ENCODE data around the gene SMIM11.
"Not testable (repeated sequence)": the region's sequence is repeated elsewhere in the genome, so short reads cannot be mapped to it uniquely, and the experiment has no call there.

SMIM11 gene

GRCh38 chr21:34423805-34424204 is 48.5 kb downstream of the SMIM11 start, which contains the start of gene SMIM34:
Gene SMIM34, minus strand, starts transcription at chr21:34423951. Its CDS starts 112 bp downstream, at chr21:34423839.
- DNase-seq, result not testable (repeated sequence)

GRCh38 chr21:34427339-34427738 is 52.0 kb downstream of the SMIM11 start:
- not testable (repeated sequence) for DNase-seq

- DNase-seq, result not testable (repeated sequence)
These were observed 53.1 kb downstream of the SMIM11 start for GRCh38 chr21:34428441-34428840.

GRCh38 chr21:34429710-34430109 is 54.4 kb downstream of the SMIM11 start:
- DNase-seq, result not testable (repeated sequence)
